ENCODE data around the gene CHM.

GRCh38 chrX:85928606-85929005 lies 118.8 kb downstream of the CHM start:
- no peak for TF ChIP-seq CTCF (IDR thresholded peaks at IDR 0.05)
- TF ChIP-seq POLR2AphosphoS5 (IDR thresholded peaks at IDR 0.05; ENCODE audit: low read depth, low read length), result no peak
- no peak for TF ChIP-seq TCF7L2 (IDR thresholded peaks at IDR 0.05; ENCODE audit: low read depth, low read length)

Measured in Panc1 (cell line).